Measurements from ENCODE around the gene GLYATL3.

GLYATL3 gene

GRCh38 chr6:49548613-49549304 is 49.0 kb downstream of the GLYATL3 start:
- no peak for DNase-seq

- DNase-seq, result no peak
These were observed 50.2 kb downstream of the GLYATL3 start for GRCh38 chr6:49549691-49550491.

DNA sequence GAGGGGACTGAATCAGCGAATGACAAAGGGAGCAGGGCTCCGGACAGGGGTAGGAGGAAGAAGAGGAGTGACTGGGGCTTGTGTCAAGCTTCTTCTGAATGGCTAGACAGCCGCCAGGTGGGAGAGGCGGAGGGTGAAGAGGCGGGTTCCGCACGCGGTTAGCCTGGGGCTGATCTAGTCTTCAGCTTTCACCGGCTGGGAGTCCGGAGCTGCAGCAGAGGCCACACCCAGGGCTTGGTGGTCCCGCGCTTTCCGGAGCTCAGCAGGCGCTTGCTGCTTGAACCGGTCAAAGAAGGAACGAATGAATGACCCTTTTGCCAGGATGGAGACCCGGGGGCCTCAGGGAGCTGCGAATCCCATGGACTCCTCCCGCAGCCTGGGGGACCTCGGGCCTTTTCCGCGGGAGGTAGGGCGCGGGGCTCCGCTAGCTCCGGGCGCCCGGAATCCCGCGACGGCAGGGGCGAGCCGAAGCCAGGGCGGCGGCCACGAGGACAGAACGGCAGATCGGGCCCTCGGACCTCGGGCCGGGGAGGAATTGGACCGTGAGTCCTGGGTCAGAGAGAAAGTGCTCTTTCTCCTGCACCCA is 50.9 kb downstream of the GLYATL3 start, which contains the start of gene C6orf141:
C6orf141 (plus strand) TSS at position 177 of the 586 bp plus-strand sequence; CDS start at position 302, 125 bp downstream.
- no peak for DNase-seq

GRCh38 chr6:49551078-49551865 is 51.5 kb downstream of the GLYATL3 start:
- no peak for DNase-seq

GRCh38 chr6:49551866-49552129 is 52.1 kb downstream of the GLYATL3 start:
- no peak for DNase-seq

- no peak for DNase-seq
These were observed 52.9 kb downstream of the GLYATL3 start for GRCh38 chr6:49552596-49552995.

- no peak for DNase-seq
These were observed 53.7 kb downstream of the GLYATL3 start for GRCh38 chr6:49553384-49553783.

DNA sequence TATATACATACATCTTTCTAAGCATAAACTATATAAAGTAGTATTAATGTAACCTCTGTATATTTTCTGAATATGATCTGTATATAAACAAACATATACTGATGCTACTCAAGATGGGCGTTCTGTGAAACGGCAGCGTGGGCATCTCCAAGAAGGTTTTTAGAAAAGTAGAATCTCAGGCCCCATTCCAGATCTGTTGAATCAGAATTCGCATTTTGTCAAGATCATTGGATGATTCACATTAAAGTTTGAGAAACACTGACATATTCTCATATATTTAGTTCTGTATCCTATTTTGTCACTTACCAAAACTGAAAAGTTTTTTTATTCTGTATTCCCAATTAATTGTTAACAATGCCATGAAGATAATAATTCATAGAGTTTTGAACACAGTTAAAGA is 56.2 kb downstream of the GLYATL3 start:
- no peak for DNase-seq

DNA sequence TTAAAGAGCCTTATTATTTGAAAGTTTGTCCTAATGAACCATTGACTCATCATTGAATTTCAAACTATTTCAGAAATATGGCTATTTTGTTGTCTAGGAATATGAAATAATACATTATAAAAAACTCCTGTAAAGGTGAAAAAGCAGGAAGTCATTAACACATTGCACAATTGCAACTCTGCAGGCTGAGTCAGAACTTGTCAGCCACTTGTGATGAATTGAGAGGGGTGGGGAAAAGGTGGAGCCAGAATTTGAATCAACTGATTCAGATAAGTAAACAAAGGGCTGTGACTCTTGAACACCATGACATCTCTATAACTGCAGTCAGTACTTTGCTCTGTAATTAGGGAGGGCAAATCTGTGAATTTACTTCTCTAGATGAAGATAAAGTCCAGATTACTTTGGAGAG is 56.7 kb downstream of the GLYATL3 start:
- DNase-seq, result no peak

- no peak for DNase-seq
These were observed 57.5 kb downstream of the GLYATL3 start for GRCh38 chr6:49557177-49557576.

GRCh38 chr6:49558238-49558637 is 58.5 kb downstream of the GLYATL3 start:
- DNase-seq, result no peak

GRCh38 chr6:49563006-49563886 is 63.5 kb downstream of the GLYATL3 start:
- DNase-seq, result no peak

DNA sequence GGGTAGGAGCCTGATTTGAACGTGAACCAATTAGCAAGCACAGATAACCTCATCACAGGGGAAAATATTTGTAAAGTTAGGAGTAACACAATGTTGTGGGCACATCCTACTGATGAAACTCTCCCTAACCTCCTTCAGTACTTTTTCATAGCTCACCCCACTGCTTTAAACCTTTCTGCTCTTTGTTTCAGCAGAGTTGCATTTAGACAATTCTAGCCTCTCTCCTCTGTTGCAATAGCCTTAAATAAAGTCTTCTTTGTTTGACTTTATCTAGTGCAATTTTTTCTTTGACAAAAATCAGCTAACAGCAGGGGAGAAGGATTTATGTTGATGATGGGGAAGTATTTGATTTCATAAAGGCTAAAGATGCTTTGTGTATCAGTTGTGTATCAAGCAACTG is 64.8 kb downstream of the GLYATL3 start:
- DNase-seq, result no peak

DNA sequence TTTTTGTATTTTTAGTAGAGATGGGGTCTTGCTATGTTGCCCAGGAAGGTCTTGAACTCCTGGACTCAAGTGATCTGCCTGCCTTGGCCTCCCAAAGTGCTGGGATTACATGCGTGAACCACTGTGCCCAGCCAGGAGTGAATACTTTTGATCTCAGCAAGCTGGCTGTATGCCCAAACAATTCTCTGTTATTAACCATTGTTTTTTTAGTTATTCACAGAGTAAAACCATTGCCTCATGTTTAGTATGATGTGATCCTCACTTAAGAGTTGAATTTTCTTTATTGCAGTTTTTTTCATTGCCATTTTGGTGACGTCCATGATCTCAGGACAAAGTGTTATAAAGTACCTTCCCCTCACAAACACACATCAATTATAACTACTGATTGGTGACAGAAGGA is 65.5 kb downstream of the GLYATL3 start:
- DNase-seq, result no peak

- DNase-seq, result no peak
These were observed 66.1 kb downstream of the GLYATL3 start for GRCh38 chr6:49565855-49566254.

- DNase-seq, result no peak
These were observed 70.9 kb downstream of the GLYATL3 start for GRCh38 chr6:49570474-49571079.

DNA sequence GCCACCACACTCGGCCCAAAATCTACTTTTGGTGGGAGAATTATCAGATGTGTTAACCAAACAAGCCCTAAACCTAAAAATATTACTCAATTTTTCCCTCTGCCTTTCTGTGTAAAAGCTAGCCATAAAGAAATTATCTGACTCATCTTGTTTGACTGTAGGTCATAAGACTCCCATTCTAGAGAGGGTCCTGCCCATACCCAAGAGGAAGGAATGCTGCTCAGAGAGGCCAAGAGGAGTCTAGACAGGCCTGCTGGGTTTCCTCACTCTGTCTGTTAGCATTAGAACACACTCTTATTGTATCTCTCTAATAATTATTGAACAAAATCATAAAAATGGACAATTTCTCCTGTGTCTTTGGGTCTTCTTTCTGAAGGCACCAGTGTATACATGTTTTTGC is 76.9 kb downstream of the GLYATL3 start:
- no peak for DNase-seq
